Parathyroid adenoma (tissue), 2 donors: Measurements from ENCODE around the gene CAP2.

ENCODE experiments used
- H2AFZ ChIP-seq: fragments of 300-600 bp; sonication (generic); one replicate; pipeline ENCODE4 v1.7.0; 2017; ENCODE audit warnings: antibody characterized with exemption, mild to moderate bottlenecking
- H3K27ac ChIP-seq: fragments of 300-600 bp; sonication (generic); one replicate; pipeline ENCODE4 v1.7.0; 2017
- H3K27me3 ChIP-seq: fragments of 300-600 bp; sonication (generic); one replicate; pipeline ENCODE4 v1.7.0; 2017; ENCODE audit warnings: low read length; ENCODE audit not compliant: control insufficient read depth, insufficient read depth
- H3K36me3 ChIP-seq: fragments of 300-600 bp; sonication (generic); one replicate; pipeline ENCODE4 v1.7.0; 2017; ENCODE audit warnings: low read length; ENCODE audit not compliant: control insufficient read depth, insufficient read depth
- H3K4me1 ChIP-seq: fragments of 300-600 bp; sonication (generic); one replicate; pipeline ENCODE4 v1.7.0; 2017; ENCODE audit warnings: control low read depth
- H3K4me2 ChIP-seq: fragments of 300-600 bp; sonication (generic); one replicate; pipeline ENCODE4 v1.7.0; 2017; ENCODE audit warnings: low read length
- H3K4me3 ChIP-seq: fragments of 300-600 bp; sonication (generic); one replicate; pipeline ENCODE4 v1.7.0; 2017; ENCODE audit warnings: low read depth, low read length
- H3K79me2 ChIP-seq: fragments of 300-600 bp; sonication (generic); one replicate; pipeline ENCODE4 v1.7.0; 2017; ENCODE audit warnings: control low read depth
- H3K9ac ChIP-seq: fragments of 300-600 bp; sonication (generic); one replicate; pipeline ENCODE4 v1.7.0; 2017; ENCODE audit warnings: mild to moderate bottlenecking
- H3K9me3 ChIP-seq: fragments of 300-600 bp; sonication (generic); one replicate; pipeline ENCODE4 v1.7.0; 2017; ENCODE audit warnings: low read length; ENCODE audit not compliant: control insufficient read depth
- CTCF ChIP-seq: fragments of 300-600 bp; sonication (generic); IDR thresholded peaks from one replicate; pipeline ENCODE4 v1.7.0; 2017; ENCODE audit warnings: antibody characterized with exemption, mild to moderate bottlenecking
- donor health status: primary hyperparathyroidism.

Gene CAP2

GRCh38 chr6:17506962-17507361 is 113.6 kb downstream of the CAP2 start:
- Histone ChIP-seq H3K4me3 (no peak overlapping the region), H3K27ac (no peak overlapping the region), H3K9ac (no peak overlapping the region), H3K79me2 (no peaks in the 10 kb centered on the region), H3K9me3 (no peaks in the 10 kb centered on the region), H2AFZ (no peak overlapping the region), H3K4me1 (no peaks in the 10 kb centered on the region), H3K4me2 (no peak overlapping the region), H3K36me3 (no peaks in the 10 kb centered on the region), H3K27me3 (no peaks in the 10 kb centered on the region)
- no peak for TF ChIP-seq CTCF

- no peaks in the 10 kb centered on the region for H3K36me3 ChIP-seq
- no peaks in the 10 kb centered on the region for H3K79me2 ChIP-seq
- H3K27ac ChIP-seq: no peak overlapping the region
- no peaks in the 10 kb centered on the region for H3K27me3 ChIP-seq
- no peak overlapping the region for H3K4me2 ChIP-seq
- TF ChIP-seq CTCF: no peak
- no peak overlapping the region for H3K4me3 ChIP-seq
- no peak overlapping the region for H2AFZ ChIP-seq
- H3K4me1 ChIP-seq: no peaks in the 10 kb centered on the region
- H3K9me3 ChIP-seq: no peaks in the 10 kb centered on the region
- no peak overlapping the region for H3K9ac ChIP-seq
Observed at GRCh38 chr6:17511084-17511483, 117.7 kb downstream of the CAP2 start.

GRCh38 chr6:17511580-17511979 is 118.2 kb downstream of the CAP2 start:
- H3K4me2 ChIP-seq: no peak overlapping the region
- H3K36me3 ChIP-seq: no peaks in the 10 kb centered on the region
- no peak for TF ChIP-seq CTCF
- no peak overlapping the region for H3K27ac ChIP-seq
- H3K4me3 ChIP-seq: no peak overlapping the region
- no peaks in the 10 kb centered on the region for H3K9me3 ChIP-seq
- H3K27me3 ChIP-seq: no peaks in the 10 kb centered on the region
- H3K79me2 ChIP-seq: no peaks in the 10 kb centered on the region
- H2AFZ ChIP-seq: no peak overlapping the region
- H3K9ac ChIP-seq: no peak overlapping the region
- no peaks in the 10 kb centered on the region for H3K4me1 ChIP-seq

GRCh38 chr6:17519120-17519519 is 125.7 kb downstream of the CAP2 start:
- TF ChIP-seq CTCF: no peak
- Histone ChIP-seq H3K4me2 (no peak overlapping the region), H3K4me1 (no peaks in the 10 kb centered on the region), H3K9me3 (no peaks in the 10 kb centered on the region), H3K9ac (no peak overlapping the region), H3K79me2 (no peaks in the 10 kb centered on the region), H3K27me3 (no peaks in the 10 kb centered on the region), H3K27ac (no peak overlapping the region), H3K4me3 (no peak overlapping the region), H2AFZ (no peak overlapping the region), H3K36me3 (no peaks in the 10 kb centered on the region)

- Histone ChIP-seq H3K79me2 (no peaks in the 10 kb centered on the region), H3K9me3 (no peaks in the 10 kb centered on the region), H3K4me2 (no peak overlapping the region), H3K9ac (no peak overlapping the region), H2AFZ (no peak overlapping the region), H3K27ac (no peak overlapping the region), H3K4me3 (no peak overlapping the region), H3K27me3 (no peaks in the 10 kb centered on the region), H3K4me1 (no peaks in the 10 kb centered on the region), H3K36me3 (no peaks in the 10 kb centered on the region)
- TF ChIP-seq CTCF: no peak
Observed at GRCh38 chr6:17525637-17526036, 132.2 kb downstream of the CAP2 start.
